H1 (cell line): Measurements from ENCODE around the gene COL28A1. TPM values are rescaled to one million over a fixed set of nuclear protein-coding genes. Genes with fewer than 3 reads are reported as not detected.

Source experiments
- CTCF ChIA-PET: fragments of 300-600 bp; sonication (Branson Sonifier 250); formaldehyde crosslinking; loops from one replicate; lab custom pipeline; 2021; ENCODE audit not compliant: partially characterized antibody; lab: Charles Lee
- POLR2A ChIA-PET: fragments of 300-600 bp; sonication (Branson Sonifier 250); formaldehyde crosslinking; loops from one replicate; lab custom pipeline; 2021; ENCODE audit warnings: inconsistent platforms; ENCODE audit not compliant: partially characterized antibody; lab: Charles Lee
- DNase-seq, 2 experiments: peaks; one replicate each; pipeline versions ENCODE4 v3.0.0 to v3.0.0-alpha.2; 2010 to 2022; ENCODE audit warnings: low spot score in 2 of 2, low read depth in 1 of 2, mixed read lengths in 1 of 2
- FAIRE-seq: peaks from 2 replicates; lab custom pipeline; 2011; peaks lifted over from hg19 to GRCh38; lab: Jason Lieb, UNC
- H2AFZ ChIP-seq: 2 replicates; pipeline ENCODE4 v1.8.1; 2012; ENCODE audit warnings: low read length, inconsistent platforms
- H2AK5ac ChIP-seq: 2 replicates; pipeline ENCODE4 v1.6.1; 2013; ENCODE audit warnings: low read depth, low read length
- H2BK120ac ChIP-seq: replicated peaks from 2 replicates; pipeline ENCODE3; 2013; ENCODE audit warnings: low read depth, low read length, inconsistent platforms
- H2BK12ac ChIP-seq: 2 replicates; pipeline ENCODE4 v1.6.1; 2013; ENCODE audit warnings: low read depth, low read length
- H2BK15ac ChIP-seq: 2 replicates; pipeline ENCODE4 v1.6.1; 2013; ENCODE audit warnings: low read length
- H2BK20ac ChIP-seq: 2 replicates; pipeline ENCODE4 v1.6.1; 2013; ENCODE audit warnings: low read length
- H2BK5ac ChIP-seq: 2 replicates; pipeline ENCODE4 v1.6.1; 2013; ENCODE audit warnings: low read depth, low read length
- H3K14ac ChIP-seq: 2 replicates; pipeline ENCODE4 v1.6.1; 2013; ENCODE audit warnings: inconsistent platforms; ENCODE audit not compliant: insufficient read length
- H3K18ac ChIP-seq: 2 replicates; pipeline ENCODE4 v1.6.1; 2013; ENCODE audit warnings: low read length; ENCODE audit errors: extremely low read depth
- H3K23ac ChIP-seq: 2 replicates; pipeline ENCODE4 v1.6.1; 2013; ENCODE audit warnings: inconsistent platforms; ENCODE audit not compliant: insufficient read length
- H3K23me2 ChIP-seq: 2 replicates; pipeline ENCODE4 v1.6.1; 2013; ENCODE audit warnings: low read depth, low read length
- H3K27ac ChIP-seq: 2 replicates; pipeline ENCODE4 v1.6.1; 2011; ENCODE audit warnings: low read depth, low read length, inconsistent platforms
- H3K27me3 ChIP-seq, 4 experiments: replicated peaks in 1 of 4; 1 replicate in 1 of 4; 2 replicates in 3 of 4; pipeline versions ENCODE4 v1.6.1 to v1.8.1; 2011 to 2013; ENCODE audit warnings: low read length in 3 of 4, mild to moderate bottlenecking in 3 of 4, inconsistent platforms in 2 of 4, mixed read lengths in 2 of 4, moderate library complexity in 1 of 4; ENCODE audit not compliant: control insufficient read depth in 3 of 4, insufficient read depth in 3 of 4; ENCODE audit errors: extremely low read depth in 1 of 4
- H3K36me3 ChIP-seq, 4 experiments: 2 replicates each; pipeline versions ENCODE4 v1.6.1 to v1.8.1; 2011 to 2013; ENCODE audit warnings: mild to moderate bottlenecking in 4 of 4, low read length in 3 of 4, moderate library complexity in 2 of 4, control low read depth in 1 of 4, inconsistent platforms in 1 of 4; ENCODE audit not compliant: insufficient read depth in 4 of 4, control insufficient read depth in 2 of 4
- H3K4ac ChIP-seq: replicated peaks from 2 replicates; pipeline ENCODE3; 2013; ENCODE audit warnings: low read length, low read depth, mixed read lengths, inconsistent platforms; ENCODE audit not compliant: insufficient read length
- H3K4me1 ChIP-seq, 4 experiments: replicated peaks in 1 of 4; 1 replicate in 1 of 4; 2 replicates in 3 of 4; pipeline versions ENCODE4 v1.6.1 to v1.8.1; 2011 to 2013; ENCODE audit warnings: low read length in 3 of 4, inconsistent platforms in 2 of 4, mixed read lengths in 1 of 4; ENCODE audit not compliant: insufficient read depth in 4 of 4, control insufficient read depth in 3 of 4
- H3K4me2 ChIP-seq, 2 experiments: 2 replicates each; pipeline versions ENCODE4 v1.6.1 to v1.8.1; 2011 to 2013; ENCODE audit warnings: low read depth in 2 of 2, low read length in 2 of 2, control low read depth in 1 of 2, inconsistent platforms in 1 of 2, mild to moderate bottlenecking in 1 of 2; ENCODE audit not compliant: insufficient read depth in 1 of 2
- H3K4me3 ChIP-seq, 4 experiments: fragments of 200-600, 300-600 bp in 1 of 4; sonication (generic), shearing (Covaris generic), sonication (Bioruptor Twin) in 1 of 4; 2 replicates each; pipeline versions ENCODE4 v1.5.1 to v1.8.1; 2011 to 2016; ENCODE audit warnings: low read length in 4 of 4, low read depth in 3 of 4, control low read depth in 2 of 4, inconsistent platforms in 2 of 4, mild to moderate bottlenecking in 2 of 4, mixed read lengths in 1 of 4, moderate library complexity in 1 of 4; ENCODE audit not compliant: insufficient read depth in 2 of 4; ENCODE audit errors: extremely low read depth in 1 of 4
- H3K56ac ChIP-seq: replicated peaks from 2 replicates; pipeline ENCODE3; 2013; ENCODE audit warnings: low read depth, mild to moderate bottlenecking, mixed read lengths, low read length, inconsistent platforms; ENCODE audit not compliant: insufficient read length
- H3K79me1 ChIP-seq: 2 replicates; pipeline ENCODE4 v1.6.1; 2013; ENCODE audit warnings: low read depth, low read length, control low read depth
- H3K79me2 ChIP-seq, 2 experiments: 2 replicates each; pipeline versions ENCODE4 v1.6.1 to v1.8.1; 2012 to 2013; ENCODE audit warnings: low read length in 2 of 2, mild to moderate bottlenecking in 2 of 2, inconsistent platforms in 1 of 2; ENCODE audit not compliant: insufficient read depth in 2 of 2, control insufficient read depth in 1 of 2
- H3K9ac ChIP-seq, 4 experiments: replicated peaks in 1 of 4; 1 replicate in 1 of 4; 2 replicates in 3 of 4; pipeline versions ENCODE4 v1.6.1 to v1.8.1; 2011 to 2013; ENCODE audit warnings: low read depth in 3 of 4, low read length in 3 of 4, control low read depth in 2 of 4, mild to moderate bottlenecking in 2 of 4, moderate library complexity in 2 of 4, inconsistent platforms in 1 of 4; ENCODE audit errors: extremely low read depth in 1 of 4
- H3K9me3 ChIP-seq, 2 experiments: 2 replicates each; pipeline versions ENCODE4 v1.6.1 to v1.8.1; 2012 to 2013; ENCODE audit warnings: mild to moderate bottlenecking in 2 of 2, moderate library complexity in 2 of 2, control low read depth in 1 of 2, inconsistent platforms in 1 of 2, low read depth in 1 of 2, low read length in 1 of 2, mixed read lengths in 1 of 2; ENCODE audit not compliant: insufficient read depth in 2 of 2
- H4K20me1 ChIP-seq, 2 experiments: replicated peaks in 1 of 2; 2 replicates each; pipeline versions ENCODE3 to v1.8.1; 2011 to 2013; ENCODE audit warnings: inconsistent platforms in 2 of 2, low read length in 2 of 2, mild to moderate bottlenecking in 1 of 2; ENCODE audit not compliant: insufficient read depth in 2 of 2, control insufficient read depth in 1 of 2
- H4K5ac ChIP-seq: 2 replicates; pipeline ENCODE4 v1.6.1; 2013; ENCODE audit warnings: low read length, low read depth, mixed read lengths, inconsistent platforms; ENCODE audit not compliant: insufficient read length
- H4K8ac ChIP-seq: 2 replicates; pipeline ENCODE4 v1.8.0; 2013; ENCODE audit warnings: mild to moderate bottlenecking, moderate library complexity, low read length, inconsistent platforms; ENCODE audit not compliant: insufficient read depth; ENCODE audit errors: extremely low read depth
- H4K91ac ChIP-seq: replicated peaks from 2 replicates; pipeline ENCODE3; 2013; ENCODE audit warnings: low read length, mixed read lengths, inconsistent platforms; ENCODE audit not compliant: insufficient read length
- CBX5 ChIP-seq: fragments of 300-800, 300-1000 bp; sonication (generic); IDR thresholded peaks from 2 replicates; pipeline ENCODE4 v1.7.1; 2016; ENCODE audit warnings: antibody characterized with exemption, low read length, low read depth
- CREB1 ChIP-seq: IDR thresholded peaks from 2 replicates; pipeline ENCODE4 v1.6.1; 2012; ENCODE audit warnings: inconsistent platforms
- EP300 ChIP-seq, 2 experiments: IDR thresholded peaks; 1 replicate in 1 of 2; 2 replicates in 1 of 2; pipeline ENCODE4 v1.6.1; 2011 to 2012; ENCODE audit warnings: low read depth in 2 of 2, low read length in 2 of 2, mild to moderate bottlenecking in 2 of 2, borderline replicate concordance in 1 of 2, inconsistent platforms in 1 of 2, moderate library complexity in 1 of 2
- FOSL1 ChIP-seq: IDR thresholded peaks from 2 replicates; pipeline ENCODE4 v1.6.1; 2011; ENCODE audit warnings: mild to moderate bottlenecking, low read depth, low read length, moderate library complexity; ENCODE audit not compliant: insufficient read depth
- HDAC6 ChIP-seq: IDR thresholded peaks from one replicate; pipeline ENCODE4 v1.7.1; 2012; ENCODE audit warnings: low read depth, mild to moderate bottlenecking, inconsistent platforms, low read length, moderate library complexity
- JUN ChIP-seq: IDR thresholded peaks from 2 replicates; pipeline ENCODE4 v1.6.1; 2011; ENCODE audit warnings: low read depth, mild to moderate bottlenecking, improper control_type of control experiment, low read length
- KDM5A ChIP-seq: fragments of 200-600 bp; IDR thresholded peaks from 2 replicates; pipeline ENCODE4 v1.7.1; 2012; ENCODE audit warnings: mild to moderate bottlenecking, low read length, inconsistent platforms, mixed read lengths
- NRF1 ChIP-seq: IDR thresholded peaks from 2 replicates; pipeline ENCODE4 v1.6.1; 2011; ENCODE audit warnings: mild to moderate bottlenecking, low read depth, low read length, improper control_type of control experiment
- RBBP5 ChIP-seq: IDR thresholded peaks from 2 replicates; pipeline ENCODE4 v1.7.1; 2012; ENCODE audit warnings: low read depth, mild to moderate bottlenecking, inconsistent platforms, low read length, moderate library complexity, borderline replicate concordance
- SIX5 ChIP-seq: IDR thresholded peaks from 2 replicates; pipeline ENCODE4 v1.6.1; 2011; ENCODE audit warnings: mild to moderate bottlenecking, low read depth, low read length
- SP1 ChIP-seq: IDR thresholded peaks from 2 replicates; pipeline ENCODE4 v1.6.1; 2011; ENCODE audit warnings: low read depth, low read length
- TCF12 ChIP-seq: IDR thresholded peaks from 2 replicates; pipeline ENCODE4 v1.6.1; 2011; ENCODE audit warnings: low read depth, mild to moderate bottlenecking, low read length
- YY1 ChIP-seq: IDR thresholded peaks from 2 replicates; pipeline ENCODE4 v1.6.1; 2011; ENCODE audit warnings: low read depth, mild to moderate bottlenecking, low read length
- WGBS, 2 experiments: shearing (Covaris generic) in 1 of 2; methylation state at CpG; one replicate each; pipeline versions ENCODE4 v1.1.6 to v1.1.7; 2013 to 2015; ENCODE audit warnings: low lambda C conversion rate in 2 of 2, mixed read lengths in 2 of 2, inconsistent platforms in 1 of 2, low coverage in 1 of 2, missing lambda C conversion rate in 1 of 2; ENCODE audit not compliant: insufficient replicate concordance in 2 of 2, insufficient coverage in 1 of 2, insufficient read length in 1 of 2; ENCODE audit errors: extremely low coverage in 1 of 2, missing lambda C conversion rate in 1 of 2; 5-methylcytosine and 5-hydroxymethylcytosine counted together
- polyA plus RNA-seq, 7 experiments: library from polyadenylated mRNA; depleted of rRNA in 3 of 7; stranded (reverse) in 5 of 7; unstranded in 2 of 7; fragments of >200 nt in 5 of 7; fragments of 200-250 nt in 2 of 7; gene quantifications; 1 replicate in 5 of 7; 2 replicates in 1 of 7; 4 replicates in 1 of 7; pipeline versions ENCODE4 v1.2.1 to v1.2.3, GENCODE V29; 2011 to 2013; ENCODE audit warnings: missing spikeins in 2 of 7, mixed read lengths in 2 of 7
- total RNA-seq: library from RNA; stranded (reverse); fragmentation: NEBNext Ultra II Directional; extraction: Animal tissue kit (Norgen Biotek cat#: 25700); gene quantifications from 2 replicates; pipeline ENCODE4 v1.2.1, GENCODE V29; 2021

Gene COL28A1
- total and polyA plus RNA-seq, 2 of the 8 experiments (the other 6 are each of a cell fraction or from before 2014, with no cell fraction given) = 0.22 to 0.38 TPM

- no peak for FAIRE-seq
- POLR2A ChIA-PET = no interaction called here
- 82% methylated on average over 2 of the region's 2 CpGs; no CpG with 5 or more reads in 1 of the 2 experiments for WGBS, 2 experiments
- no peak for TF ChIP-seq HDAC6
- no peak for TF ChIP-seq JUN
- no peak for TF ChIP-seq KDM5A
- TF ChIP-seq CREB1 = no peak
- no peak for TF ChIP-seq SP1
- TF ChIP-seq YY1 = no peak
- no peak for TF ChIP-seq EP300 (IDR thresholded peaks at IDR 0.05; ENCODE audit: borderline replicate concordance in 1 of 2, low read depth in 2 of 2, low read length in 2 of 2)
- TF ChIP-seq NRF1 = no peak
- no peak for TF ChIP-seq TCF12
- TF ChIP-seq FOSL1 = no peak
- TF ChIP-seq CBX5 = no peak
- no peak for TF ChIP-seq SIX5
- no peak for TF ChIP-seq RBBP5
Observed at GRCh38 chr7:7311001-7311400, 224.7 kb downstream of the COL28A1 start.

More at GRCh38 chr7:7311001-7311400, 224.7 kb downstream of the COL28A1 start:
- Histone ChIP-seq H2BK20ac (no peak overlapping the region), H2BK120ac (no peak overlapping the region), H3K4me2 (no peak overlapping the region), H3K36me3 (no peaks in the 10 kb centered on the region), H3K79me2 (no peaks in the 10 kb centered on the region), H3K27ac (no peak overlapping the region), H3K18ac (no peak overlapping the region), H3K14ac (no peak overlapping the region), H3K27me3 (no peaks in the 10 kb centered on the region; a peak in 1 of 7 replicates), H4K8ac (no peak overlapping the region), H2BK12ac (no peak overlapping the region), H3K9ac (no peak overlapping the region), H2AK5ac (no peak overlapping the region), H3K4me1 (no peaks in the 10 kb centered on the region), H3K23me2 (no peaks in the 10 kb centered on the region; the same call in 1 of the 2 replicates), H3K56ac (no peak overlapping the region), H3K4ac (no peak overlapping the region), H3K23ac (no peak overlapping the region), H4K91ac (no peak overlapping the region), H2AFZ (no peak overlapping the region), H2BK15ac (no peak overlapping the region), H4K20me1 (no peaks in the 10 kb centered on the region), H3K9me3 (no peaks in the 10 kb centered on the region), H4K5ac (no peak overlapping the region), H2BK5ac (no peak overlapping the region), H3K79me1 (no peaks in the 10 kb centered on the region), H3K4me3 (no peak overlapping the region)
- no peak for DNase-seq
- CTCF ChIA-PET = no interaction called here
